ENCODE results near the gene MOCS3. TPM values are rescaled to one million over a fixed set of nuclear protein-coding genes. Genes with fewer than 3 reads are reported as not detected.

The MOCS3 gene
- total and polyA plus RNA-seq, 2 experiments from 2014 or later: 4.0 to 8.6 TPM

- Histone ChIP-seq H3K4me3 (no peak overlapping the region), H3K79me2 (no peaks in the 10 kb centered on the region), H2AFZ (no peak overlapping the region), H3K36me3 (replicated peaks; ENCODE audit: insufficient read depth, low read depth) (no peaks in the 10 kb centered on the region), H3K27ac (no peak overlapping the region), H3K4me1 (ENCODE audit: insufficient read depth) (peaks cover 5% of the 10 kb centered on the region), H3K27me3 (no peaks in the 10 kb centered on the region), H4K20me1 (ENCODE audit: insufficient read depth, poor library complexity, severe bottlenecking) (no peaks in the 10 kb centered on the region), H3K9me2 (replicated peaks; ENCODE audit: insufficient read depth) (no peaks in the 10 kb centered on the region), H3K9me3 (ENCODE audit: low read depth) (no peaks in the 10 kb centered on the region), H3K4me2 (no peak overlapping the region)
- DNase-seq (ENCODE audit: low spot score): no peak
- WGBS (ENCODE audit: low lambda C conversion rate, missing lambda C conversion rate): 81% methylated on average over 2 of the region's 2 CpGs
- TF ChIP-seq EZH2phosphoT487 (IDR thresholded peaks at IDR 0.05; ENCODE audit: low read depth, severe bottlenecking, unreplicated experiment) (no peak), CTCF (IDR thresholded peaks at IDR 0.05; ENCODE audit: poor library complexity) (no peak), EZH2 (IDR thresholded peaks at IDR 0.05; ENCODE audit: borderline replicate concordance) (no peak)
These were observed 24.7 kb downstream of the MOCS3 start for GRCh38 chr20:50983321-50983720.

- 21% methylated on average over 13 of the region's 13 CpGs for WGBS (ENCODE audit: low lambda C conversion rate, missing lambda C conversion rate)
- Histone ChIP-seq H3K9me2 (replicated peaks; ENCODE audit: insufficient read depth) (no peaks in the 10 kb centered on the region), H3K9me3 (ENCODE audit: low read depth) (no peaks in the 10 kb centered on the region), H3K4me2 (no peak overlapping the region), H3K36me3 (replicated peaks; ENCODE audit: insufficient read depth, low read depth) (no peaks in the 10 kb centered on the region), H3K4me3 (no peak overlapping the region), H3K79me2 (no peaks in the 10 kb centered on the region), H3K27ac (no peak overlapping the region), H3K4me1 (ENCODE audit: insufficient read depth) (no peaks in the 10 kb centered on the region), H3K27me3 (peaks cover 3% of the 10 kb centered on the region), H2AFZ (no peak overlapping the region), H4K20me1 (ENCODE audit: insufficient read depth, poor library complexity, severe bottlenecking) (no peaks in the 10 kb centered on the region)
- no peak for TF ChIP-seq EZH2 (IDR thresholded peaks at IDR 0.05; ENCODE audit: borderline replicate concordance)
- peak; percentile 85 for TF ChIP-seq CTCF (IDR thresholded peaks at IDR 0.05; ENCODE audit: poor library complexity)
- TF ChIP-seq EZH2phosphoT487 (IDR thresholded peaks at IDR 0.05; ENCODE audit: low read depth, severe bottlenecking, unreplicated experiment): no peak
- DNase-seq (ENCODE audit: low spot score): peak; percentile 92
These were observed 29.0 kb downstream of the MOCS3 start for GRCh38 chr20:50987493-50988210.

GRCh38 chr20:50991076-50991475 lies 32.5 kb downstream of the MOCS3 start:
- WGBS (ENCODE audit: low lambda C conversion rate, missing lambda C conversion rate): 89% methylated on average over 3 of the region's 3 CpGs
- Histone ChIP-seq H2AFZ (no peak overlapping the region), H3K4me2 (no peak overlapping the region), H3K4me1 (ENCODE audit: insufficient read depth) (no peaks in the 10 kb centered on the region), H3K27me3 (peaks cover 3% of the 10 kb centered on the region), H3K9me3 (ENCODE audit: low read depth) (no peaks in the 10 kb centered on the region), H3K36me3 (replicated peaks; ENCODE audit: insufficient read depth, low read depth) (no peaks in the 10 kb centered on the region), H3K79me2 (no peaks in the 10 kb centered on the region), H3K9me2 (replicated peaks; ENCODE audit: insufficient read depth) (no peaks in the 10 kb centered on the region), H3K27ac (no peak overlapping the region), H3K4me3 (no peak overlapping the region), H4K20me1 (ENCODE audit: insufficient read depth, poor library complexity, severe bottlenecking) (no peaks in the 10 kb centered on the region)
- no peak for DNase-seq (ENCODE audit: low spot score)
- TF ChIP-seq EZH2 (IDR thresholded peaks at IDR 0.05; ENCODE audit: borderline replicate concordance): no peak
- no peak for TF ChIP-seq CTCF (IDR thresholded peaks at IDR 0.05; ENCODE audit: poor library complexity)
- TF ChIP-seq EZH2phosphoT487 (IDR thresholded peaks at IDR 0.05; ENCODE audit: low read depth, severe bottlenecking, unreplicated experiment): no peak
